ENCODE measurements around the gene B3GNT4.
"Not testable (repeated sequence)": the region's sequence is repeated elsewhere in the genome, so short reads cannot be mapped to it uniquely, and the experiment has no call there.

The B3GNT4 gene

GRCh38 chr12:122250536-122250935, 47.0 kb downstream of the B3GNT4 start:
- Histone ChIP-seq H3K27ac (ENCODE audit: low read depth, low read length) (no peak overlapping the region), H3K9ac (ENCODE audit: low read length) (no peak overlapping the region), H3K4me1 (ENCODE audit: insufficient read depth, low read length) (no peaks in the 10 kb centered on the region), H3K9me3 (ENCODE audit: low read length) (no peaks in the 10 kb centered on the region), H3K27me3 (ENCODE audit: control insufficient read depth in 1 of 2, insufficient read depth in 2 of 2, low read length in 2 of 2) (no peaks in the 10 kb centered on the region), H3K36me3 (ENCODE audit: insufficient read depth, low read length) (peaks cover 23% of the 10 kb centered on the region), H3K4me3 (ENCODE audit: low read depth in 1 of 2, low read length in 2 of 2) (no peak overlapping the region)

GRCh38 chr12:122258462-122258861, 55.0 kb downstream of the B3GNT4 start:
- not testable (repeated sequence) for H3K27ac ChIP-seq (ENCODE audit: low read depth, low read length); H3K9ac ChIP-seq (ENCODE audit: low read length); H3K9me3 ChIP-seq (ENCODE audit: low read length); H3K27me3 ChIP-seq (ENCODE audit: control insufficient read depth in 1 of 2, insufficient read depth in 2 of 2, low read length in 2 of 2); H3K4me1 ChIP-seq (ENCODE audit: insufficient read depth, low read length); H3K4me3 ChIP-seq (ENCODE audit: low read depth in 1 of 2, low read length in 2 of 2)
- peaks cover 28% of the 10 kb centered on the region for H3K36me3 ChIP-seq (ENCODE audit: insufficient read depth, low read length)
